Fibroblast of mammary gland (primary cell): ENCODE data around the gene SPPL3.

Source experiments
- DNase-seq: peaks from one replicate; pipeline ENCODE4 v3.0.0-alpha.2; 2010; ENCODE audit warnings: low read depth
- H3K4me3 ChIP-seq: 2 replicates; pipeline ENCODE4 v1.5.1; 2011; ENCODE audit warnings: low read depth, mild to moderate bottlenecking, low read length, moderate library complexity; ENCODE audit not compliant: control insufficient read depth
- CTCF ChIP-seq: conservative IDR thresholded peaks from 2 replicates; pipeline ENCODE4 v1.5.1; 2011; ENCODE audit warnings: low read depth, low read length, inconsistent platforms; ENCODE audit not compliant: control insufficient read depth, insufficient read depth

SPPL3 gene

GRCh38 chr12:120830052-120830940 is 73.9 kb downstream of the SPPL3 start:
- no peak overlapping the region for H3K4me3 ChIP-seq
- no peak for TF ChIP-seq CTCF
- no peak for DNase-seq

GRCh38 chr12:120826335-120826734 is 77.8 kb downstream of the SPPL3 start:
- TF ChIP-seq CTCF, result no peak
- no peak overlapping the region for H3K4me3 ChIP-seq
- no peak for DNase-seq

- H3K4me3 ChIP-seq, result no peak overlapping the region
- no peak for TF ChIP-seq CTCF
- no peak for DNase-seq
Observed at GRCh38 chr12:120825337-120825736, 78.8 kb downstream of the SPPL3 start.

- H3K4me3 ChIP-seq, result no peak overlapping the region
- TF ChIP-seq CTCF, result no peak
- no peak for DNase-seq
Observed at GRCh38 chr12:120822832-120823503, 81.2 kb downstream of the SPPL3 start.

- DNase-seq, result no peak
Observed at GRCh38 chr12:120821878-120822277, 82.3 kb downstream of the SPPL3 start.

GRCh38 chr12:120820884-120821510 is 83.2 kb downstream of the SPPL3 start:
- no peak overlapping the region for H3K4me3 ChIP-seq
- no peak for DNase-seq
- TF ChIP-seq CTCF, result no peak

More at GRCh38 chr12:120821878-120822277, 82.3 kb downstream of the SPPL3 start:
- TF ChIP-seq CTCF, result no peak
- no peak overlapping the region for H3K4me3 ChIP-seq
